DND-41 (cell line): Measurements from ENCODE around the gene KIAA0753.

Experiments
- ATAC-seq: fragments of 200-7000 bp; cut with Tn5 transposase; 3 replicates; pipeline ENCODE4 v1.9.1; 2021; ENCODE audit warnings: low read depth; ENCODE audit not compliant: insufficient read depth
- DNase-seq: peaks from one replicate; pipeline ENCODE4 v3.0.0-alpha.2; 2020
- H2AFZ ChIP-seq: 2 replicates; pipeline ENCODE4 v1.6.0; 2012; ENCODE audit warnings: low read depth, low read length
- H3K27ac ChIP-seq: 2 replicates; pipeline ENCODE4 v1.5.1; 2012; ENCODE audit warnings: low read length, inconsistent platforms
- H3K27me3 ChIP-seq: fragments of 200-600 bp; sonication (generic); 2 replicates; pipeline ENCODE4 v1.6.0; 2012; ENCODE audit warnings: low read length, mild to moderate bottlenecking, inconsistent platforms; ENCODE audit not compliant: insufficient read depth, poor library complexity
- H3K36me3 ChIP-seq: 2 replicates; pipeline ENCODE4 v1.5.1; 2012; ENCODE audit warnings: low read length, inconsistent platforms; ENCODE audit not compliant: insufficient read depth
- H3K4me1 ChIP-seq: 2 replicates; pipeline ENCODE4 v1.5.1; 2012; ENCODE audit warnings: mild to moderate bottlenecking, low read length; ENCODE audit not compliant: insufficient read depth
- H3K4me2 ChIP-seq: 2 replicates; pipeline ENCODE4 v1.6.0; 2012; ENCODE audit warnings: mild to moderate bottlenecking, moderate library complexity, low read length, inconsistent platforms; ENCODE audit not compliant: insufficient read depth
- H3K4me3 ChIP-seq, 2 experiments: fragments of 200-600 bp in 1 of 2; shearing (Covaris generic) in 1 of 2; 2 replicates each; pipeline ENCODE4 v1.5.1; 2012 to 2016; ENCODE audit warnings: inconsistent platforms in 2 of 2, low read length in 2 of 2, mild to moderate bottlenecking in 2 of 2, low read depth in 1 of 2, moderate library complexity in 1 of 2
- H3K79me2 ChIP-seq: 2 replicates; pipeline ENCODE4 v1.6.0; 2012; ENCODE audit warnings: low read length, inconsistent platforms; ENCODE audit not compliant: insufficient read depth
- H3K9ac ChIP-seq: 2 replicates; pipeline ENCODE4 v1.6.0; 2012; ENCODE audit warnings: low read depth, mild to moderate bottlenecking, inconsistent platforms, low read length, moderate library complexity
- H3K9me3 ChIP-seq: 2 replicates; pipeline ENCODE4 v1.5.1; 2012; ENCODE audit warnings: low read length, moderate library complexity, mild to moderate bottlenecking, inconsistent platforms; ENCODE audit not compliant: insufficient read depth, severe bottlenecking
- H4K20me1 ChIP-seq: 2 replicates; pipeline ENCODE4 v1.6.0; 2012; ENCODE audit warnings: low read length; ENCODE audit not compliant: insufficient read depth
- CTCF ChIP-seq: IDR thresholded peaks from 2 replicates; pipeline ENCODE4 v1.5.1; 2012; ENCODE audit warnings: borderline replicate concordance, low read length, moderate library complexity, mild to moderate bottlenecking; ENCODE audit not compliant: poor library complexity, severe bottlenecking; ENCODE audit errors: extremely low read depth
- EZH2 ChIP-seq: IDR thresholded peaks from 3 replicates; pipeline ENCODE4 v1.6.1; 2012; ENCODE audit warnings: borderline replicate concordance, low read depth, mild to moderate bottlenecking, moderate library complexity, low read length, inconsistent platforms; ENCODE audit not compliant: severe bottlenecking

KIAA0753 gene

DNA sequence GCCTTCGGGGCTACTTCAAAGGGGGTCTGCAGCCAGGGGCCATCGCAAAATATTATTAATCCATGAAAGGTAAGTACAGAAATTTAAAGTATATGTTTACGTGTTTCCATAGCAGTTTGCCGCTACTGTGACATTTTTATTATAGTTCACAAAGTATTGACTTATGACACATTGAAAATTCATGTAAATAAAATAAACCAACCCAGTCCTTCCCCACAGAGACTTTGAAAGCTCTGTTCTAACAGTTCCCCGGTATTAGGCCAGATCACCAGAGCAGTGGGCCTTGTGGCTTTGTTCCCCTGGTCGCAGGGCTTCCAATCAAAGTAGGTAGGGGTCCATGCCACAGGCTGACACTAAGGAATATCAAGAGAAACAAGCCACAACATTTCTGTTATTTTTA, 13.9 kb downstream of the KIAA0753 start:
- no peak for DNase-seq
- H2AFZ ChIP-seq = no peak overlapping the region
- TF ChIP-seq CTCF = no peak
- no peaks in the 10 kb centered on the region for H3K9me3 ChIP-seq
- H3K4me1 ChIP-seq = no peaks in the 10 kb centered on the region
- no peak overlapping the region for H3K27ac ChIP-seq
- no peaks in the 10 kb centered on the region for H3K27me3 ChIP-seq
- no peak overlapping the region for H3K4me3 ChIP-seq
- H3K79me2 ChIP-seq = no peaks in the 10 kb centered on the region
- H3K9ac ChIP-seq = no peak overlapping the region
- H4K20me1 ChIP-seq = peaks cover 3% of the 10 kb centered on the region; the same call in 1 of the 2 replicates
- H3K4me2 ChIP-seq = no peak overlapping the region
- peaks cover 86% of the 10 kb centered on the region for H3K36me3 ChIP-seq
- no peak for ATAC-seq

- Histone ChIP-seq H2AFZ (no peak overlapping the region), H3K9ac (no peak overlapping the region), H3K79me2 (no peaks in the 10 kb centered on the region), H3K4me3 (no peak overlapping the region), H3K27me3 (no peaks in the 10 kb centered on the region), H3K4me2 (no peak overlapping the region), H4K20me1 (peaks cover 3% of the 10 kb centered on the region; the same call in 1 of the 2 replicates), H3K27ac (no peak overlapping the region), H3K36me3 (peaks cover 78% of the 10 kb centered on the region), H3K4me1 (no peaks in the 10 kb centered on the region), H3K9me3 (no peaks in the 10 kb centered on the region)
- no peak for TF ChIP-seq EZH2
- TF ChIP-seq CTCF = no peak
- DNase-seq (no peak), ATAC-seq (no peak)
Measured at GRCh38 chr17:6623941-6624340, 16.6 kb downstream of the KIAA0753 start.

DNA sequence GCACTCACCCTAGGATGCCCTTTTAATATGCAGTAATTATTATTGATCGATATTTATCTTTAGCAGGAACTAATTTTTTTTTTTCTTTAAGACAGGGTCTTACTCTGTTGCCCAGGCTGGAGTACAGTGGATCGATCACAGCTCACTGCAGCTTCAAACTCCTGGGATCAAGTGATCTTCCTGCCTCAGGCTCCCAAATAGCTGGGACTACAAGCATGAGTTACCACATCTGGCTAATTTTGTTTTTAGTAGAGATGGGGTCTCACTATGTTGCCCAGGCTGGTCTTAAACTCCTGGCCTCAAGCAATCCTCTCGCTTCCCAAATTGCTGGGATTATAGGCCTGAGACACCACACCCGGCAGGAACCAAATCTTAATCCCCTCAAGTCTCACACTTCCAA, 29.3 kb downstream of the KIAA0753 start:
- Histone ChIP-seq H3K36me3 (peaks cover 63% of the 10 kb centered on the region), H2AFZ (no peak overlapping the region), H3K27ac (no peak overlapping the region), H3K27me3 (no peaks in the 10 kb centered on the region), H3K4me3 (no peak overlapping the region), H4K20me1 (no peaks in the 10 kb centered on the region), H3K79me2 (no peaks in the 10 kb centered on the region), H3K9ac (no peak overlapping the region), H3K9me3 (no peaks in the 10 kb centered on the region), H3K4me2 (no peak overlapping the region), H3K4me1 (no peaks in the 10 kb centered on the region)
- ATAC-seq (no peak), DNase-seq (no peak)
- TF ChIP-seq EZH2 (no peak), CTCF (no peak)

DNA sequence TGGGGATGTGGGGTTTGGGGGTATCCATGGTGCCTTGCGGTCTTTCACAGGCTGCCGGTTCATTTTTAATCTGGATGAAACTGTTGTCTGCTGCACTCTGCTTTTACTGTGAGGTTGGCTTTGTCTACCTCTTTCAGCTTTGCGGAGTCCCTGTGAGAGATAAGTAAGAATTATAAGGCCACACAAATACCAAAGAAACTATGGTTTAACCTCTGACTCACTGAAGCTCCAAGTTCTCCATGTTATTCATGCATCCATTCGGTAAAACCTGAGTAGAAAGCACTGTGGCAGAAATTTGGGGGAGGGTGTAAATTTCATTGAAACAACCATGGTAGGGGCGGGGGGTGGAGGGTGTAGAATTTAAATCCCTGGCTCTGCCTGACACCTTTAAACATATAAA, 30.5 kb downstream of the KIAA0753 start:
- H3K36me3 ChIP-seq = peaks cover 64% of the 10 kb centered on the region
- H3K79me2 ChIP-seq = no peaks in the 10 kb centered on the region
- no peak overlapping the region for H3K4me2 ChIP-seq
- H2AFZ ChIP-seq = no peak overlapping the region
- DNase-seq (no peak), ATAC-seq (no peak)
- H3K4me3 ChIP-seq = no peak overlapping the region
- H3K27ac ChIP-seq = no peak overlapping the region
- no peak for TF ChIP-seq EZH2
- TF ChIP-seq CTCF = no peak
- no peak overlapping the region for H3K9ac ChIP-seq
- H3K27me3 ChIP-seq = no peaks in the 10 kb centered on the region
- H3K9me3 ChIP-seq = no peaks in the 10 kb centered on the region
- H4K20me1 ChIP-seq = peaks cover 3% of the 10 kb centered on the region; the same call in 1 of the 2 replicates
- H3K4me1 ChIP-seq = no peaks in the 10 kb centered on the region
